Stimulated activated CD4-positive, alpha-beta T cell treated with anti-CD3 and anti-CD28 coated beads, Interleukin-2, amount 100 ng/mL, for 24 hours (primary cell): ENCODE results near the gene GNPNAT1.
"Not testable (repeated sequence)": the region's sequence is repeated elsewhere in the genome, so short reads cannot be mapped to it uniquely, and the experiment has no call there.

Experiments
- DNase-seq, 2 donors: peaks; one replicate each; pipeline ENCODE4 v3.0.0-alpha.2; 2020

The GNPNAT1 gene

GRCh38 chr14:52789118-52789517 lies 2.3 kb downstream of the GNPNAT1 start:
- DNase-seq: no peak

DNA sequence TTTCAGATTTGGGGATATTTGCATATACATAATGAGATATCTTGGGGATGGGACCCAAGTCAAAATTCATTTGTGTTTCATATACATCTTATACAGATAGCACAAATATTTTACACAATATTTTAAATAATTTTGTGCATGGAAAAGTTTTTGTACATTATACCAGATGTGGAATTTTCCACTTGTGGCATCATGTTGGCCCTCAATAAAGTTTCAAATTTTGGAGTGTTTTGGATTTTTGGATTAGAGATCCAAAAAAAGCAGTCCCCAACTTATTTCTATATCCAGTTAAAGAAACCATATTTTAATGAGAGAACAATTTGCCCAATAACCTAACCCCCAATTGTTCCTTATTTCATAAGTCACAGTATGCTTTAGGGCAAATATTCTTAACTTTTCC lies 4.5 kb downstream of the GNPNAT1 start:
- no peak for DNase-seq

DNA sequence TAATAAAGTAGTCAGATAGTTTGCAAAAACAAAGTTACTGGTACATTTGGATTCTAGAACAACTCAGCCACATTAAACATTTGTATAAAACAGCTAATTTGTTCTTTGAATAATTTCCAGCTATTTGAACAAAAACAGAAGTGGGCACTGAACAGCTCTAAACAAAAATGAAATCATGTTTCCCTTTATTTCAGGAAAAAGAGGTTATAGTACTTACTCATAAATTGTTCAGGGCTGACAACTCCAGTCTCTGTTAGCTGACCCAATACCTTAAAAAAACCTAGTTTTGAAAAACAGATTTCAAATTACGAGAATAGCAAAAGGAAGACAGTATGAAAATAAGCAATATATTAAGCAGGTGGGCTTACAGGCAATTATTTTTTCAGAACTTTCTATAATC lies 8.2 kb downstream of the GNPNAT1 start:
- DNase-seq: no peak

DNA sequence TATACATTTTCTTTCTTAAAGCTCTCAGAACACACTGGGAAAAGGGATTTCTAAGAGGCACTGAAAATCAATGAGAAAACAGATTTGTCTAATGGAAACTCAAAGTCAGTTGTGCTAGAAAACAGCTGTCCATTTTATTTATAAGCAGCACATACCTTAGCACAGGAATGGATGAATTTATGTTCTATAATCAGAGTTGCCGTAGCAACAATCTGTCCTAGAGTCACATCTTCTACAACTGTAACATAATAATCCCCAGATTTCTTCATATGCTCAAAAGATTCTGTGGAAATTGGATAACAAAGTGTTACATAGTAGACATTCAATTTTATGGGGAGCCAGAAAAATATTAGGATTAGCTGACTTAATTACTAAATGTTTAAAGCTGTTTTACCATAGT lies 9.8 kb downstream of the GNPNAT1 start:
- DNase-seq: no peak

DNA sequence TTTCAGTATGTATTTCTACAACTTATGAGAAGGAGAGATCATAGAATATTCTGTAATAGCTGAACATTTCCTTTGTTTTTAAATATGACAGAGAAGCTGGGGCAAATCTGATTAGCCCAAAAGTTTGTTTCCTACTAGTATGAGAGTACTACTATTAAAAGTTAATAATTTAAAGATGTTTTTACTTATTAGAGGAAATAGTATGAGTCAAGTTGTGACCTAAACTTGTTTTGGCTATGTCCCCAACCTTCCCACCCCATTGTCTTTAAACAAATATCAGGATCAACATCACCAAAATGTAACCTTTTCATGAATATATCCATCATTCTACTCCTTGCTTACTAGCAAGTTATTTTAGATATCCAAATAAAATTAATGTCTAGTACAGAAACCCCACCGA lies 10.5 kb downstream of the GNPNAT1 start:
- no peak for DNase-seq

GRCh38 chr14:52778702-52779101 lies 12.7 kb downstream of the GNPNAT1 start:
- DNase-seq: no peak

DNA sequence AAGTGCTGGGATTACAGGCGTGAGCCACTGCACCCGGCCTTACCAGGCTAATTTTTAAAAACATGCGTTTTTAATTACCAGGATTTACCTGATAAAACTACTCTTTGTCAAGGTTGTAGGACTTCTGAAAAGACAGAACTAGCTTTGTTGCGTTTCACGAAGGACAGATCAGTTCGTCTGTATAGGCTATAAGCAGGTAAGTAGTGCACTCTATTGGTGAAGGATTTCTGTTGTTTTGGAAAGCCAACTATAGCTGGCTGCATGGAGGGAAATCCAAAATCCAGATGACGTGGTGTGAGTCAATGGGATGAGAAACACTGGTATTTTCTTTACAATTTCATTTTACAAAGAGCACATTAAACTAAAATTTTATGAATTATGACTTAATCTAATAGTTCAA lies 14.6 kb downstream of the GNPNAT1 start:
- DNase-seq: no peak

- no peak for DNase-seq
Observed at GRCh38 chr14:52769887-52770286, 21.5 kb downstream of the GNPNAT1 start.

DNA sequence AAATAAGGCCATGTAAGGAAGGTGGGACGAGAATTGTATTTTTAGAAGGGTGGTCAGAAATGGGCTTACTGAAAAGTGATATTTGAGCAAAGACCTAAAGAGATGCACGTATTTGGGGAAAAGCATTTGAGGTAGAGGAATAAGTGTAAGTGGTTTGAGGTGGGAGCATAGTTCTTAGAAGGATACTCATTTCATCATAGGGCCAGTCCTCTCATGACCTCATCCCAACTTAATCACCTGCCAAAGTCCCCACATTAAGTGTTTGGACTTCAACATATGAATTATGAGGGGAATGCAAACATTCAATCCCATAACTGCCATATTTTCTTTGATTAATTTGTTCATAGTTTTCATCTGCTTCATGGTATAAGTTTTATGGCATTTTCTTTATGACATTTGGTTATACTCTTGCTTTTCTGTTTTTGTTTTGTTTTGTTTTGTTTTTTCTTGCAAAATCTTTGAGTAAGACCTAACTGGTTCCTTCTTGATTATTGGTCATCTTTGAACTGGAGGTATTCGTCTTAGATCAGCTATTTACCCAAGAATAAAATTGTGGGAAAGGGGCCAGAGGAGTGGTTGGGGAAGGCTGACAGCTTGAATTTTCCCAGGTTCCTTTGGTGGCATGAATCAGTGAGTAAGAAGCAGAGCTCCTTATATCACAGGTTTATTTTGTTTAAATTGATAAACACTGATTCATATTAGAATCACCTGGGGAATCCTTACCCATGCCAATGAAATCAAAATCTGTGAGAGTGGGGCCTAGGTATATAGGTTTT lies 24.2 kb downstream of the GNPNAT1 start:
- DNase-seq: no peak

DNA sequence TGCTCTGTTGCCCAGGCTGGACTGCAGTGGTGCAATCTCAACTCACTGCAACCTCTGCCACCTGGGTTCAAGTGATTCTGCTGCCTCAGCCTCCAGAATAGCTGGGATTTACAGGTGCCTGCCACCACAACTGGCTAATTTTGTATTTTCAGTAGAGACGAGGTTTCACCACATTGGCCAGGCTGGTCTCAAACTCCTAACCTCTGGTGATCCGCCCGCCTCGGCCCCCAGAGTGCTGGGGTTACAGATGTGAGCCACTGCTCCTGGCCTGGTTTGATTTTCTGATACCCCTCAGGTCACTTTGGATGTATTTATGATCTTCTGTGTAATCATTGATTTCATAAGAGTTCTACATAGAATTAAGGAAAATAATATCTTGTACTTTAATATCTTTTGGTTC lies 28.5 kb downstream of the GNPNAT1 start:
- DNase-seq: not testable (repeated sequence)

GRCh38 chr14:52759145-52759544 lies 32.3 kb downstream of the GNPNAT1 start:
- no peak for DNase-seq

- no peak for DNase-seq
Observed at GRCh38 chr14:52755607-52756316, 35.6 kb downstream of the GNPNAT1 start.

- DNase-seq: no peak
Observed at GRCh38 chr14:52748647-52749292, 42.6 kb downstream of the GNPNAT1 start.

DNA sequence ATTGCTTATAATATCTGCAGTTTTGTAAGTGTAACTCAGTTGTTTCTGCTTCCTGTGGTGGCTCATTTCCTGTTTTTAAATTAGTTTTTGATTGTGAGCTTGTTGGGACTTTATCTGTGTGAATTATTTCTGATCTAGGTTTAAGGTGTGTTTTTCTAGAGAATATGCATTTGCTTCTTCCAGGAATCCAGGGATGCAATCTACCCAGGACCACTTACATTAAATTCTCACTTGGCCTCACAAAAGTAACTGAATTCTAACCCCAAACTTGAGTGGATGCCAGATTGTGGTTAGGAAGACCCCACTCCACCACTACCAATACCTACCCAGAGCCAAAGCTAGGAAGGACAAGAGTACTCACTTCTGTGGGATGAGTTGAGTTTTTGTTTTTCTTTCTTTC lies 49.5 kb downstream of the GNPNAT1 start:
- DNase-seq: no peak

DNA sequence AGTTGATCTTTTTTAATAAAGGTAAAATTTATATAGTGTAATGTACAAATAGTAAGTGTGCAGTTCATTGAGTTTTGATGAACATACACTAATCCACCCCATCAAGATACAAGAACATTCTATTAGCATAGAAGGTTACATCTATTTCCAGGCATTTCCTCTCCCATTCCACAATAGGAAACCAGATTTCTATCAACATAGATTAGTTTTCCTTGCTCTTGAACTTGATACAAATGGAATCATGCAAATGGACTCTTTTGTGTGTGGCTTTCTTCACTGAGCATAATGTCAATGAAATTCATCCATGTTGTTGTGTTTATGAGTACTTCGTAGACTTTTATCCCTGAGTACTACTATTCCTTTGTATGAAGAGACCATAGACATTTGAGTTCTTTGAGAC lies 50.7 kb downstream of the GNPNAT1 start:
- no peak for DNase-seq

DNA sequence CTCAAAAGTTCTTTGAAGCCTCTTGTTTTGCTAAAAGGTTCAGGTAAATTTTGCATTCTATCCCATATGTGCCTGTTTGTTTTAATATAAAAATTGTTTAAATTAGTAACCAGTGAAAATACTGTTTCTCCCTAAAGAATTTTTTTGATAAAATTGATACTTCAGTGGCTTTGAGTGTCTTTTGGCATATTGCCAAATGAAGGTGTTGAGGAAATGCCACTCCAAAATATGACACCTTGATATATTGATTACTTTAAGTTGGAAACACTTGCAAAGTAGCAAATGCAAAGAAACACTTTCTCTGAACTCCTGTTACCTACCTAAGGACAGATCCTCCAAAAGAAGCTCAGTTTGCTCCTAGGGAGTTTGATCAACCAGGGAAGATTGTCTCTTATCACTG lies 53.0 kb downstream of the GNPNAT1 start:
- DNase-seq: no peak

GRCh38 chr14:52735921-52736489 lies 55.4 kb downstream of the GNPNAT1 start:
- no peak for DNase-seq

GRCh38 chr14:52733824-52734223 lies 57.6 kb downstream of the GNPNAT1 start:
- no peak for DNase-seq

GRCh38 chr14:52730709-52731111 lies 60.7 kb downstream of the GNPNAT1 start:
- DNase-seq: no peak

DNA sequence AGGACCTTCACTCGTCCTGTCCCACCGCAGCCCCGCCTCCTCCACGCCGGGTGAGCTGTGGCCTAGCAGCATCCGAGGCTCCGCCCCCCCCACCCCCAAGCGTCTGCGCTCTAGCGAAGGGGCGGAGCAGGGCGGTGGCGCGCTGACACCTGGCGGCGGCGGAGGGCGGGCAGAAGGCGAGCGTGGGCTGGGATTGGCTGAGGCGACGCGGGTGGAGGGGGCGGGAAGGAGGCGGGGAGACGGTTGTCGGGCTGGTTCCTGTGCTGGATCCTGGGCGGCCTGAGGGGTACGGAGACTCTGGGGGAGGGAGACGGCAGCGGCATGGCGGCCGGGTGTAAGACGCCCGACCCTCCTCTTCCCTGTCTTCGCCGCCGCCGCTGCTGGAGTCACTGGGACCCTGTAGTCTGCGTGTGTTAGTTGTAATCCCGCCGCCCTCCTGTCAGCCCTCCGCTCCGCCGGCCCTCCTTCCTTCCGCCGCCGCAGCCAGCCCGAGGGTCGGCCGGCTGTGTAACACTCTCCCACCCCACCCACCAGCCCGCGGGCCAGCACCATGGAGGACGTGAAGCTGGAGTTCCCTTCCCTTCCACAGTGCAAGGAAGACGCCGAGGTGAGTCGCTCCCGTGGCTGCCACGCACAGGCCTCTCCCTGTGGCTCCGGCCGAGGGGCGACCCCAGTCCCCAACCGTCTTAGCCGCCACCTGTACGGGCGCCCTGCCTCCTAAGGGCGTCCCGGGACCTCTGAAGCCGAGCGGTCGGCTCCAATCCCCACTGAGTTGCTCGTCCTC lies 61.3 kb downstream of the GNPNAT1 start, which contains the start of gene STYX:
STYX (plus strand) TSS at position 242 of the 784 bp plus-strand sequence; CDS start at position 551, 309 bp downstream.
- DNase-seq: peak; percentile 99 to 100

DNA sequence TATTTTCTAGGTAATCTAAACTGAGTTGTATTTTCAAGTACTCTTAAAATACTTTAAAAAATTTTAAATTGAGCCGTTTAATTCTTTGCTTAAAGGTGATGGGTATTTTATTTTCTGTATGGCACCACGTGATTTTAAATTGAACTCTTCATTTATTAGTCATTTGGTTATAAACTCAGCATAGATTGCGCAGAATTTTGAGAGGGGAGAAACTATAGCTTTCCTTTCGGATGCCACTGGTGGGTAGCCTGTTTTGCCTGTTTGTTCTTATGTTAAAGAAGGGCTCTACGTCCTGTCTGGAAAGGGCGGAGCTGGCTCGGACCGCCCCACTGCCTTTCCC lies 61.9 kb downstream of the GNPNAT1 start:
- no peak for DNase-seq

DNA sequence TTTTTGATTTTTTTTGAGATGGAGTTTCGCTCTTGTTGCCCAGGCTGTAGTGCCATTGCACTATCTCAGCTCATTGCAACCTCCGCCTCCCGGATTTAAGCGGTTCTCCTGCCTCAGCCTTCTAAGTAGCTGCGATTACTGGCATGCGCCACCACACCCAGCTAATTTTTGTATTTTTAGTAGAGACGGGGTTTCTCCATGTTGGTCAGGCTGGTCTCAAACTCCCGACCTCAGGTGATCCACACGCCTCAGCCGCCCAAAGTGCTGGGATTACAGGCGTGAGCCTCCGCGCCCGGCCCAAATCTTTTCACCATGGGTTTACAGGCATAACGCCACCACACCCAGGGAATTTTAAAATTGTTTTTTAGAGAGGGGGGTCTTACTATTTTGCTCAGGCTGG lies 62.4 kb downstream of the GNPNAT1 start:
- DNase-seq: not testable (repeated sequence)

- not testable (repeated sequence) for DNase-seq
Observed at GRCh38 chr14:52727509-52727908, 63.9 kb downstream of the GNPNAT1 start.
